CD4-positive, alpha-beta T cell treated with Interleukin-15 for 4 hours (primary cell): ENCODE results near the gene C12orf75.
A peak's percentile ranks its signal among the peaks of the same experiment; 100 is the strongest.
"Not testable (repeated sequence)": the region's sequence is repeated elsewhere in the genome, so short reads cannot be mapped to it uniquely, and the experiment has no call there.

ENCODE experiments used
- DNase-seq: peaks from one replicate; pipeline ENCODE4 v3.0.0-alpha.2; 2020; ENCODE audit warnings: low spot score

C12orf75 gene

DNA sequence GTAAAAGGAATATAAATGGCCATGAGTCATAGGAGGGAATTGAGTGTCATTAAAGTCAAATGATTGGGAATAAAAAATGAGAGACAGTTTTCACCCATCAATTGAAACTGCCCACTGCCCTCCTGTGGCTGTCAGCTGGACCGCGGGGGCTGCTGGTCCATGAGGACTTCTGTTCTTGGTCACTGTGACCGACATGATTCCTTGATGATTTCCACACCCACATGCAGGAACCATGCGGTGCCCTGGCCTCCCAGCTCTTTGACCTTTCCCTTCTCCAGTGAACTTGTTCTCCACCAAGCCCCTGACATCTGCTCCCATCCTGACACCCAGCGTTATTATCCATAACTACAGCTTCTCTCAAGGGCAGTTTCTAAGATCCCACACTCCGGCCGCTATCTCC lies 48.4 kb downstream of the C12orf75 start:
- DNase-seq = no peak

- DNase-seq = peak; percentile 56
Observed at GRCh38 chr12:105382771-105383622, 52.5 kb downstream of the C12orf75 start.

GRCh38 chr12:105384220-105384619 lies 53.7 kb downstream of the C12orf75 start:
- no peak for DNase-seq

DNA sequence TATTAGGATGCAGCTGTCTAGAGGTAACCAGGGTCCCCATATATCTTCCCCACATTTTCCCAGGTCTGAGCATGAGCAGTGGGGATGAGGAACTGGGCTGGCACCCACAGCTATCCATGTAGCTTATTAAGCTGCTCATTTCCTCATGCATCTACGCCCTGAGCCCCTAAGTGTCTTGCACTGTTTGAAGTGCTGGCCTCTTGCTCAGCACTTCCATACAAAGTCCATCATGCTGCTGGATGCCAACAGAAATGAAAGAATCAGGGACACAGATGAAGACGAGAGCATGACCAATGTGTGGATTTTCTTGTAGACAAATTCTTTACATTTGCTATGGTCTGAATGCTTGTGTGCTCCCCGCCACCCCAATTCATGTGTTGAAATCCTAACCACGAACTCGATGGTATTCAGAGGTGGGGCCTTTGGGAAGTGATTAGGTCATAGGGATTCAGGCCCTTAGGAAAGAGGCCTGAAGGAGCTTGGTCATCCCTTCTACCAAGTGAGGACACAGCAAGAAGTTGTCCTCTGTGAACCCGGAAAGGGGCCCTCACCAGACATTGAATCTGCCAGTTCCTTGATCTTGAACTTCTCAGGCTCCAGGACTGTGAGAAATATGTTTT lies 54.5 kb downstream of the C12orf75 start:
- DNase-seq = no peak

DNA sequence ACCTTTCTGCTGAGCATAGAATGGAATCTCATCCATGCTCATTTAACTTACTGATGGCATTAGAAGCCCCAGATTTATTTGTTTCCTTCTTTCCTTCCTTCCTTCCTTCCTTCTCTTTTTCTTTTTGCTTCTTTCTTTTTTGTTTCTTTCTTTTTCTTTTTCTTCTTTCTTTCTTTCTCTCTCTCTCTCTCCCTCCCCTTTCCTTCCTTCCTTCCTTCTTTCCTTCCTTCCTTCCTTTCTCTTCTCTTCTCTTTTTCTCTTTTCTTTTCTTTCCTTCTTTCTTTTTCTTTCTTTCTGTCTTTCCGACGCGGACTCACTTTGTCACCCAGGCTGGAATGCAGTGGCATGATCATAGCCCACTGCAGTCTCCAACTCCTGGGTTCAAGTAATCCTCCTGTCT lies 55.9 kb downstream of the C12orf75 start:
- DNase-seq = no peak

DNA sequence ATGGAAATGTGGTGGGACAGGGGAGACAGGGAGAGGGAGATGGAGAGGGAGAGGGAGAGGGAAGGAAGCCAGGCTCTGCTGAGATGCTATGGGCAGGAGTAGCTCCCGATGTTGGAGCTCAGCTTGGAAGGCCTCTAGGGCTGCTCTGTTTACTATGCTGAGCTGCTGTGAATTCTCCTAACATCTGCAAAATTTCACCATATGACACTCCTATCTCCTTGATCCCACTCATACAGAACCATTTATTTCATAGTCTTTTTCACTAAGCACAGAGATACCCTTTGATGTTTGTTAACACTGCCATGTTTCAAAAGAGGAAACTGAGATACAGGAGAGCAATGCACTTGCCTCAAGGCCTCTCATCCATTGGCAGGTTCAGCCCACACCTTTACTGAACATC lies 60.7 kb downstream of the C12orf75 start:
- DNase-seq = no peak

DNA sequence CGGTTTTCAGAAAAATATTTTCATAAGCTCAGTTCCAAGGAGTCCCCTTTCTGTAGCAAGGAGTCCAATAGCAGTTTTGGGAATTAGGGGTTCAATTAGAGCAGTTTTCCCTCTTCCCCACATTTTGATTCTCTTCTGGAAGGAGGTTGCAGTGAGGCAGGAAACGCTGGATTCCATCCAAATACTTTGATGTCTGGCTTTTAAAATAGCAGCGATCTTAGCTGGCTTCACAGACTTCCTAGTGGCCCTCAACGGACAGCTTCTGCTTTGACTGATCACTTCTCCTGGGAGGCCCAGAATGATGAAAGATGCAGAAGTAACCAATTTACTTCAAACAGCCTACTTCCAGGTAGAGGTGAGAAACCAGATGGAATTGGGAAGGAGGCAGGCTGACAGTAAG lies 63.1 kb downstream of the C12orf75 start:
- no peak for DNase-seq

GRCh38 chr12:105396024-105396423 lies 65.5 kb downstream of the C12orf75 start:
- DNase-seq = no peak

GRCh38 chr12:105396983-105397382 lies 66.5 kb downstream of the C12orf75 start:
- no peak for DNase-seq

DNA sequence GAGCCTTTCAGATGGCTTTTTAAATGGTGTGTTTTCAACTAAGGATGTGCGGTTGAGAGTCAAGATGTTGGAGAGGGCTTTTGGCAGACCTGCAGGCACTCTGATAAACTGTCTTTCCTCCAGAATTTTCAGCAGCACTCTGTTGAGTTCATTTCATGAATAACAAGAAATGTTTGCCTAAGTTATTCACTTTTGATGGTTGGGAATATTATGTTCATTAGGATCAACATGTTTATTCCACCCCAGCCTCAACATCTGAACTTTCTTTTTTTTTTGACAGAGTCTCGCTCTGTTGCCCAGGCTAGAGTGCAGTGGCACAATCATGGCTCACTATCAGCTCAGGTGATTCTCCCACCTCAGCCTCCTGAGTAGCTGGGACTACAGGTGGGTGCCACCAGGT lies 68.4 kb downstream of the C12orf75 start:
- no peak for DNase-seq

GRCh38 chr12:105399428-105400081 lies 69.1 kb downstream of the C12orf75 start:
- no peak for DNase-seq

DNA sequence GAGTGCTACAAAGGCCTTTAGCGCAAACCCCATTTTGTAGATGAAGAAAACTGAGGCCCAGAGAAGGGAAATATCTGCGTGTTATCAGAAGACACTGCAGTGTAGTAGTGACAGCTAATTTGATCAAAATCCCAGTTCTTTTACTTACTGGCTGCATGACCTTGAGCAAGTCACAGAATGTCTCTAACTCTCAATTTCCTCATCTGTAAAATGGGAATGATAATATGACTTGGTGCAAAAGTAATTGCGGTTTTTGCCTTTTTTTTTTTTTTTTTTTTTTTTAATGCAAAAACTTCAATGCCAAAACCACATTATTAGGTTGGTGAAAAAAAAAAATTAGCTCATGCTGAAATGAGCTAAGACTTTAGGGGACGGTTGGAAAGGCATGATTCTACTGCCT lies 69.7 kb downstream of the C12orf75 start:
- no peak for DNase-seq

- DNase-seq = no peak
Observed at GRCh38 chr12:105401198-105401597, 70.7 kb downstream of the C12orf75 start.

DNA sequence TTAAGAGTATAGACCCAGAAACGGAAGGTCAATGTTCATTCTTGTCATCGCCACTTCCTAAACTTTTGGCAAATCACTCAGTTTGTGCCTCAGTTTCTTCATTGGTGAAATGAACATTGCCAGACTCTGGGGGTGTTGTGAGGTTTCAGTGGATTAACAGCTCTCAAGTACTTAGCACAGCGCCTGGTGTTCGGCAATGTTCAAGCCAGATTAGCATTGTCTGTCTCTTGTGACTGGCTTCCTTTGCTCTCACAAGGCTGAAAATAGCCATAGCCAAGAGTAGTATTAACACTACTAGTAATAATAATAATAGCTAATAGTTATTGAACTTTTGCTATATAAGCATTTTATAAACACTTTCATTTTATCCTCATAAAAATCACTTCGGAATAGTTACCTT lies 71.9 kb downstream of the C12orf75 start:
- DNase-seq = no peak

GRCh38 chr12:105403095-105403494 lies 72.6 kb downstream of the C12orf75 start:
- no peak for DNase-seq

DNA sequence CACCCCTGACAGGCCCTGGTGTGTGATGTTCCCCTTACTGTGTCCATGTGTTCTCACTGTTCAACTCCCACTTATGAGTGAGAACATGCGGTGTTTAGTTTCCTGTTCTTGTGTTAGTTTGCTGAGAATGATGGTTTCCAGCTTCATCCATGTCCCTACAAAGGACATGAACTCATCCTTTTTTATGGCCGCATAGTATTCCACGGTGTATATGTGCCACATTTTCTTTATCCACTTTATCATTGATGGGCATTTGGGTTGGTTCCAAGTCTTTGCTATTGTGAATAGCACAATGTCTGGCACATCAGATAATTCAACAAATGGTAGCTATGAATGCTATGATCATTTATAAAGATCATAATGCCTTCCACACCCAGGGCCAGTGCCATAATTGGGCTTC lies 73.6 kb downstream of the C12orf75 start:
- not testable (repeated sequence) for DNase-seq

- no peak for DNase-seq
Observed at GRCh38 chr12:105406497-105406896, 76.0 kb downstream of the C12orf75 start.

GRCh38 chr12:105409279-105409678 lies 78.8 kb downstream of the C12orf75 start:
- no peak for DNase-seq

DNA sequence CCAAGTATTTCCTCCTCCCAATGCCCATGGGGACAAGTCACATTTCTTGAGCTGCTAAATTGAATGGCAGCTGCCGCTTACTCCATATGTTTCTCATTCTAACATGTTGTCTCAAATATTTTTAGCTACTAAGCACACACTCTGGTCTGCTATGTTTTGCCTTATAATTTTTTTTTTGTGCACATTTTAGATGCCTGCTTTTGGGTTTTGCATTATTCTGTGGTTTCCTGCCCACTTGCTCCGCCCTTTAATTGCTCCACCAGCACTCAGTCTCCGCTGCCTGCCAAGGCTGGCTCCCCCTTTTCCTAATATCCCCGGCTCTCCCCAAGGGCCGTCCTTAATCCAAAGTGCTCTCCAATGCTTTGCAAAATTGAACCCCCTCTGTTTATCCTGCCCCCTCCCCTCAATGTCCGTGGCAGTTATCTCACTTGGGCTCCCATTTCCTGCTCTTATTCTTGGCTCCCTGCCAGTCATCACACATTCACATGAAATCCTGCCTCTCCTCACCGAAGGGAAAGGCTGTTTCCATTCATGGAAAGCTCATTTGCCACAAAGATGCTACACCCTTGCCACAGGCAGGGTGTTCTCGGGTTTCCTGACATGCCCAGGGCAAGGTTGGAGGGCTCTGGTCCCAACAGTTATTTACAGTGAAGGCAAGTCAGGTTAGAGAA lies 79.4 kb downstream of the C12orf75 start:
- DNase-seq = no peak

- no peak for DNase-seq
Observed at GRCh38 chr12:105413911-105414487, 83.5 kb downstream of the C12orf75 start.

- no peak for DNase-seq
Observed at GRCh38 chr12:105417732-105418131, 87.2 kb downstream of the C12orf75 start.

- no peak for DNase-seq
Observed at GRCh38 chr12:105418229-105418628, 87.7 kb downstream of the C12orf75 start.
